H9 (cell line): ENCODE results near the gene GTF2F2. TPM values are rescaled to one million over a fixed set of nuclear protein-coding genes. Genes with fewer than 3 reads are reported as not detected.

Experiments used
- DNase-seq: peaks from one replicate; pipeline ENCODE4 v3.0.0-alpha.2; 2017
- H2AFZ ChIP-seq: one replicate; pipeline ENCODE4 v1.6.1; 2013; ENCODE audit warnings: mild to moderate bottlenecking, low read length, control low read depth, moderate library complexity
- H2AK5ac ChIP-seq: 2 replicates; pipeline ENCODE4 v1.6.1; 2013; ENCODE audit warnings: low read length, control low read depth, mixed read lengths; ENCODE audit not compliant: insufficient read length
- H2BK120ac ChIP-seq: one replicate; pipeline ENCODE4 v1.6.1; 2013; ENCODE audit warnings: low read depth, mild to moderate bottlenecking, low read length, control low read depth, inconsistent platforms; ENCODE audit not compliant: poor library complexity, severe bottlenecking
- H2BK12ac ChIP-seq: 2 replicates; pipeline ENCODE4 v1.6.1; 2013; ENCODE audit warnings: low read length, control low read depth, mixed read lengths, low read depth; ENCODE audit not compliant: insufficient read length
- H2BK15ac ChIP-seq: 2 replicates; pipeline ENCODE4 v1.6.1; 2013; ENCODE audit warnings: low read depth, low read length, control low read depth
- H2BK20ac ChIP-seq: one replicate; pipeline ENCODE4 v1.6.1; 2013; ENCODE audit warnings: low read depth, mild to moderate bottlenecking, low read length, control low read depth, inconsistent platforms; ENCODE audit not compliant: poor library complexity, severe bottlenecking
- H2BK5ac ChIP-seq: 2 replicates; pipeline ENCODE4 v1.6.1; 2013; ENCODE audit warnings: low read length, control low read depth, mixed read lengths; ENCODE audit not compliant: insufficient read length
- H3K14ac ChIP-seq: 2 replicates; pipeline ENCODE4 v1.6.1; 2013; ENCODE audit warnings: low read length, control low read depth; ENCODE audit not compliant: insufficient read depth
- H3K18ac ChIP-seq: 2 replicates; pipeline ENCODE4 v1.6.1; 2013; ENCODE audit warnings: low read depth, mild to moderate bottlenecking, mixed read lengths, low read length, control low read depth; ENCODE audit not compliant: insufficient read length
- H3K23ac ChIP-seq: 2 replicates; pipeline ENCODE4 v1.6.1; 2013; ENCODE audit warnings: low read length, control low read depth, mixed read lengths, low read depth; ENCODE audit not compliant: insufficient read length
- H3K23me2 ChIP-seq: 2 replicates; pipeline ENCODE4 v1.6.1; 2013; ENCODE audit warnings: low read depth, mild to moderate bottlenecking, mixed read lengths, low read length, control low read depth; ENCODE audit not compliant: insufficient read length, poor library complexity, severe bottlenecking
- H3K27ac ChIP-seq: 2 replicates; pipeline ENCODE4 v1.5.1; 2013; ENCODE audit warnings: low read length, control low read depth, mixed read lengths, low read depth; ENCODE audit not compliant: insufficient read length
- H3K27me3 ChIP-seq: 2 replicates; pipeline ENCODE4 v1.6.1; 2013; ENCODE audit warnings: low read length, control low read depth, inconsistent platforms; ENCODE audit not compliant: insufficient read depth
- H3K4ac ChIP-seq: 2 replicates; pipeline ENCODE4 v1.6.1; 2013; ENCODE audit warnings: low read depth, mild to moderate bottlenecking, control low read depth, inconsistent platforms, low read length, moderate library complexity
- H3K4me1 ChIP-seq: 2 replicates; pipeline ENCODE4 v1.6.1; 2013; ENCODE audit warnings: low read length, control low read depth, inconsistent platforms; ENCODE audit not compliant: insufficient read depth
- H3K4me2 ChIP-seq: 2 replicates; pipeline ENCODE4 v1.6.1; 2013; ENCODE audit warnings: low read length, control low read depth, mixed read lengths; ENCODE audit not compliant: insufficient read length, insufficient read depth
- H3K56ac ChIP-seq: 2 replicates; pipeline ENCODE4 v1.6.1; 2013; ENCODE audit warnings: low read depth, mild to moderate bottlenecking, mixed read lengths, low read length, control low read depth; ENCODE audit not compliant: insufficient read length
- H3K79me1 ChIP-seq: 2 replicates; pipeline ENCODE4 v1.6.1; 2013; ENCODE audit warnings: low read depth, mild to moderate bottlenecking, moderate library complexity, low read length, control low read depth, inconsistent platforms; ENCODE audit not compliant: insufficient read depth, poor library complexity, severe bottlenecking
- H3K79me2 ChIP-seq: 2 replicates; pipeline ENCODE4 v1.6.1; 2013; ENCODE audit warnings: low read length, control low read depth, inconsistent platforms; ENCODE audit not compliant: insufficient read depth
- H3K9ac ChIP-seq: 2 replicates; pipeline ENCODE4 v1.6.1; 2013; ENCODE audit warnings: low read length, control low read depth, mixed read lengths; ENCODE audit not compliant: insufficient read length; ENCODE audit errors: extremely low read depth
- H3K9me3 ChIP-seq: one replicate; pipeline ENCODE4 v1.6.1; 2013; ENCODE audit warnings: low read depth, low read length, inconsistent platforms; ENCODE audit not compliant: control insufficient read depth
- H3T11ph ChIP-seq: one replicate; pipeline ENCODE4 v1.6.1; 2013; ENCODE audit warnings: mild to moderate bottlenecking, low read length, control low read depth, inconsistent platforms
- H4K20me1 ChIP-seq: one replicate; pipeline ENCODE4 v1.6.1; 2013; ENCODE audit not compliant: control insufficient read depth, insufficient read length, insufficient read depth
- H4K5ac ChIP-seq: 2 replicates; pipeline ENCODE4 v1.6.1; 2013; ENCODE audit warnings: low read depth, mild to moderate bottlenecking, mixed read lengths, low read length, control low read depth; ENCODE audit not compliant: insufficient read length
- H4K8ac ChIP-seq: replicated peaks from 2 replicates; pipeline ENCODE4 v1.6.1; 2013; ENCODE audit warnings: low read length, control low read depth, mixed read lengths, low read depth; ENCODE audit not compliant: insufficient read length
- H4K91ac ChIP-seq: 2 replicates; pipeline ENCODE4 v1.6.1; 2013; ENCODE audit warnings: low read depth, mild to moderate bottlenecking, moderate library complexity, mixed read lengths, low read length, control low read depth; ENCODE audit not compliant: insufficient read length
- H3K27ac Mint-ChIP-seq, 3 experiments: 2 replicates in 2 of 3; 3 replicates in 1 of 3; pipeline ENCODE4 v1.8.0; 2020 to 2021; ENCODE audit warnings: mixed read lengths in 3 of 3, mild to moderate bottlenecking in 1 of 3, moderate library complexity in 1 of 3
- H3K27me3 Mint-ChIP-seq: 2 replicates; pipeline ENCODE4 v1.8.0; 2021; ENCODE audit warnings: low read depth, mild to moderate bottlenecking, moderate library complexity, mixed read lengths
- H3K36me3 Mint-ChIP-seq, 3 experiments: 2 replicates in 2 of 3; 3 replicates in 1 of 3; pipeline ENCODE4 v1.8.0; 2020 to 2021; ENCODE audit warnings: low read depth in 3 of 3, mixed read lengths in 3 of 3; ENCODE audit not compliant: insufficient read depth in 1 of 3
- H3K4me1 Mint-ChIP-seq, 2 experiments: 2 replicates each; pipeline ENCODE4 v1.8.0; 2020; ENCODE audit warnings: mixed read lengths in 2 of 2
- H3K4me3 Mint-ChIP-seq, 2 experiments: 2 replicates in 1 of 2; 3 replicates in 1 of 2; pipeline ENCODE4 v1.8.0; 2020 to 2021; ENCODE audit warnings: mild to moderate bottlenecking in 2 of 2, mixed read lengths in 2 of 2, moderate library complexity in 1 of 2
- H3K9me3 Mint-ChIP-seq, 2 experiments: 2 replicates in 1 of 2; 3 replicates in 1 of 2; pipeline ENCODE4 v1.8.0; 2020; ENCODE audit warnings: mild to moderate bottlenecking in 2 of 2, mixed read lengths in 2 of 2, moderate library complexity in 1 of 2
- CTCF ChIP-seq: fragments of 200-600 bp; sonication (generic); conservative IDR thresholded peaks from 3 replicates; pipeline ENCODE4 v1.8.0; 2021; ENCODE audit warnings: antibody characterized with exemption, mild to moderate bottlenecking
- WGBS: extraction: QIAGEN DNeasy Blood & Tissue Kit; methylation state at CpG from one replicate; pipeline ENCODE4 v1.1.7; 2013; ENCODE audit warnings: missing lambda C conversion rate, low lambda C conversion rate, mixed read lengths; ENCODE audit not compliant: insufficient read length; ENCODE audit errors: extremely low coverage; 5-methylcytosine and 5-hydroxymethylcytosine counted together
- total RNA-seq: library from RNA; stranded (reverse); gene quantifications from 2 replicates; pipeline ENCODE4 v1.2.1, GENCODE V29; 2021

GTF2F2 gene
- total RNA-seq, 1 experiment from 2014 or later: 29.6 TPM

GRCh38 chr13:45200701-45201232, 80.5 kb downstream of the GTF2F2 start, which contains the start of gene KCTD4:
Gene KCTD4 (minus strand): TSS chr13:45201045. CDS start chr13:45194567, 6,478 bp downstream.
- Histone ChIP-seq H3K23me2 (no peaks in the 10 kb centered on the region), H2AK5ac (no peak within 1 kb of the TSS), H3T11ph (no peak within 1 kb of the TSS), H3K4me2 (no peak within 1 kb of the TSS), H3K27me3 (no peaks in the 10 kb centered on the region), H3K23ac (no peak within 1 kb of the TSS), H3K9ac (no peak within 1 kb of the TSS), H4K8ac (no peak within 1 kb of the TSS), H3K79me1 (no peaks in the 10 kb centered on the region), H3K4me1 (no peaks in the 10 kb centered on the region), H2BK20ac (no peak within 1 kb of the TSS), H4K5ac (no peak within 1 kb of the TSS), H3K4ac (no peak within 1 kb of the TSS), H4K91ac (no peak within 1 kb of the TSS), H2AFZ (no peak within 1 kb of the TSS), H3K79me2 (no peaks in the 10 kb centered on the region), H3K27ac (no peak within 1 kb of the TSS), H2BK12ac (no peak within 1 kb of the TSS), H4K20me1 (no peaks in the 10 kb centered on the region), H3K9me3 (no peaks in the 10 kb centered on the region), H2BK5ac (no peak within 1 kb of the TSS), H3K14ac (no peak within 1 kb of the TSS), H2BK15ac (no peak within 1 kb of the TSS), H3K18ac (no peak within 1 kb of the TSS), H3K56ac (no peak within 1 kb of the TSS), H2BK120ac (no peak within 1 kb of the TSS)
- H3K27ac Mint-ChIP-seq: peak within 1 kb of the TSS in 2 of 3 experiments; percentile 19 to 40; a peak in 3 of 7 replicates
- H3K27me3 Mint-ChIP-seq: no peaks in the 10 kb centered on the region
- TF ChIP-seq CTCF: no peak
- H3K4me1 Mint-ChIP-seq: peaks cover 6 to 9% of the 10 kb centered on the region in 2 experiments; a peak in 3 of 4 replicates
- no peak for DNase-seq
- H3K36me3 Mint-ChIP-seq: peaks cover 1 to 12% (median 4%) of the 10 kb centered on the region in 3 experiments; a peak in 4 of 7 replicates
- H3K9me3 Mint-ChIP-seq: no peaks in the 10 kb centered on the region
- WGBS: no CpG with 5 or more reads among the region's 2 CpGs
- H3K4me3 Mint-ChIP-seq: no peak within 1 kb of the TSS
